Ectodermal cell (in vitro differentiated cells): ENCODE results near the gene JPH2.

Experiments
- H3K27ac ChIP-seq: 2 replicates; pipeline ENCODE4 v1.7.0; 2013; ENCODE audit warnings: mild to moderate bottlenecking, low read depth, low read length; ENCODE audit not compliant: insufficient read depth, poor library complexity, severe bottlenecking
- H3K27me3 ChIP-seq: 2 replicates; pipeline ENCODE4 v1.7.0; 2013; ENCODE audit warnings: mild to moderate bottlenecking, low read length; ENCODE audit not compliant: insufficient read depth, control insufficient read depth, poor library complexity, severe bottlenecking
- H3K36me3 ChIP-seq: one replicate; pipeline ENCODE4 v1.7.0; 2013; ENCODE audit warnings: low read length; ENCODE audit not compliant: control insufficient read depth, insufficient read depth
- H3K4me1 ChIP-seq: one replicate; pipeline ENCODE4 v1.7.0; 2013; ENCODE audit warnings: low read length; ENCODE audit not compliant: control insufficient read depth, insufficient read depth
- H3K4me3 ChIP-seq: 2 replicates; pipeline ENCODE4 v1.7.0; 2013; ENCODE audit warnings: low read depth, low read length, control low read depth; ENCODE audit not compliant: insufficient read depth
- H3K9me3 ChIP-seq: 2 replicates; pipeline ENCODE4 v1.7.0; 2013; ENCODE audit warnings: mild to moderate bottlenecking, low read length, moderate library complexity; ENCODE audit not compliant: control insufficient read depth
- WGBS, 2 experiments: methylation state at CpG; one replicate each; pipeline ENCODE4 v1.1.7; 2013; ENCODE audit warnings: missing lambda C conversion rate in 2 of 2; 5-methylcytosine and 5-hydroxymethylcytosine counted together

The JPH2 gene

DNA sequence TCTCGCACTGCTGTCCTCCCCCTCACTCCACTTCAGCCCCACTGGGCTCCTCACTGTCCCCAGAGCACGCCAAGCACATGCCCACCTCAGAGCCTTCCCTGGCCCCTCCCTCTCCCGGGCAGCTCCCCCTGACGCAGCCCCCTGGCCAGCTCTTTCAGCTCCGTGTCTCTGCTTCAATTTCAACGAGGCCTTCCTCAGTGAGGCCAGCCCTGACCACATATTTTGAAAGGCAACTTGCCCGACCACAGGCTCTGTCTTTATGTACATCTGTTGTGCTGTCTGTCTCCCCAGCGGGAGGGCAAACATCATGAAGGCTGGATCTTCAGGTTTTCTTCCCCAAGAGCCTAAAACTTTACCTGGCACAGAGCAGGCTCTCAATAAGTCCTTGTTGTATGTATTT, 44.6 kb downstream of the JPH2 start:
- H3K4me3 ChIP-seq, result no peak overlapping the region
- no peaks in the 10 kb centered on the region for H3K9me3 ChIP-seq
- no peaks in the 10 kb centered on the region for H3K27me3 ChIP-seq
- H3K36me3 ChIP-seq, result no peaks in the 10 kb centered on the region
- H3K4me1 ChIP-seq, result peaks cover 4% of the 10 kb centered on the region
- WGBS, 2 experiments, result 59 to 60% methylated on average over 8 of the region's 8 CpGs
- H3K27ac ChIP-seq, result no peak overlapping the region

GRCh38 chr20:44141873-44142272, 45.1 kb downstream of the JPH2 start:
- no peaks in the 10 kb centered on the region for H3K9me3 ChIP-seq
- peaks cover 8% of the 10 kb centered on the region for H3K4me1 ChIP-seq
- 93 to 94% methylated on average over 6 of the region's 6 CpGs for WGBS, 2 experiments
- H3K36me3 ChIP-seq, result no peaks in the 10 kb centered on the region
- no peaks in the 10 kb centered on the region for H3K27me3 ChIP-seq
- H3K27ac ChIP-seq, result no peak overlapping the region
- H3K4me3 ChIP-seq, result no peak overlapping the region

DNA sequence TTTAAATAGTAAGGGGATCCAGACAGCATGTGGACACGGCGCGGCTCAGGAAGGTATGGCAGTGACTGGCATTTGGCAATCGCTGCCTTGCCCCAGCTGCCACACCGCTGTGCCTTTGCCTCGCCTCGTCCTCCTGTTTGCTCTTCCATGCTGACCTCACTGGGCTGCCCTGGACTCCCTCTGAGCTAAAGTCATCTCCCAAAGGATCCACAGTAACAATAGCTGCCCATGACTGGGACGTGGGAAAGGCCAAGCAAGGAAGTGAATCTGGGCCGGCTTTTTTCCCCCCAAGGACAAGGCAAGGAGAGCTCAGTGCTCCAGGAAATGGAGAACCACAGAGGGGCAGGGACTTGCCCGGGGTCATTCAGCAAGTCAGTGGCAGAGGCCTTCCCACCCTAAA, 48.1 kb downstream of the JPH2 start:
- H3K27ac ChIP-seq, result no peak overlapping the region

DNA sequence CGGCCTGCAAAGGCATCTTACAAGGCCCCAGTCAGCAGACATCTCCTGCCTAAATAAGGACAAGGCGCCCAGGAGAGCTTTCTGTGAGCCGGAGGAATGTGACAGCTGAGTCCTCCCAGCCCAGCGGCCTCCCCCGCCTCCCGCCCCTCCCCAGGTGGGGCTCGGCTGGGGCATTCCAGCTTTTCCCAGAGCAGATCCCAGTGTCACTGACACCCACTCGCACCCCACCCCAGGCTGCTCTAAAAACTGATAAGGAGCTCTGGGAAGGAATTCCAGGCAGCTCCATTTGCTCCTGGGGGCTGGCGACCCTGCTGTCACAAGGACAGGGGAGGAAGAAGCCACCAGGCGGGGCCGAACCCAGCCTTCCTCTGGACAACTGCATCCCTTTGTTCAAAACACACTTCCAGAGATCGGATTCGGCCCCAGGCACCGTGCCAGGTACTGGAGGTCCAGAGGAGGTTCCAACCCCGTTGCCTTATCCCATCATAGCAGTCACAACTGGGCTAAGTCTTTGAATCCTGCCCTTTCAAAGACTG, 49.7 kb downstream of the JPH2 start:
- no peak overlapping the region for H3K4me3 ChIP-seq
- H3K9me3 ChIP-seq, result no peaks in the 10 kb centered on the region
- peak overlapping the region; percentile 88 for H3K27ac ChIP-seq
- no peaks in the 10 kb centered on the region for H3K27me3 ChIP-seq
- WGBS, 2 experiments, result 14 to 15% methylated on average over 15 of the region's 15 CpGs
- peaks cover 11% of the 10 kb centered on the region for H3K4me1 ChIP-seq
- no peaks in the 10 kb centered on the region for H3K36me3 ChIP-seq

More for the DNA sequence above, 48.1 kb downstream of the JPH2 start:
- H3K9me3 ChIP-seq, result no peaks in the 10 kb centered on the region
- no peaks in the 10 kb centered on the region for H3K27me3 ChIP-seq
- no peaks in the 10 kb centered on the region for H3K36me3 ChIP-seq
- 87 to 91% methylated on average over 10 of the region's 10 CpGs for WGBS, 2 experiments
- H3K4me1 ChIP-seq, result peaks cover 11% of the 10 kb centered on the region
- H3K4me3 ChIP-seq, result no peak overlapping the region

- no peaks in the 10 kb centered on the region for H3K9me3 ChIP-seq
- 38 to 44% methylated on average over 7 of the region's 7 CpGs for WGBS, 2 experiments
- no peak overlapping the region for H3K27ac ChIP-seq
- no peaks in the 10 kb centered on the region for H3K36me3 ChIP-seq
- H3K4me1 ChIP-seq, result peaks cover 11% of the 10 kb centered on the region
- H3K27me3 ChIP-seq, result no peaks in the 10 kb centered on the region
- no peak overlapping the region for H3K4me3 ChIP-seq
Observed at GRCh38 chr20:44136579-44137265, 50.3 kb downstream of the JPH2 start.

- Histone ChIP-seq H3K9me3 (no peaks in the 10 kb centered on the region), H3K27ac (no peak overlapping the region), H3K4me1 (peaks cover 12% of the 10 kb centered on the region), H3K36me3 (no peaks in the 10 kb centered on the region), H3K27me3 (no peaks in the 10 kb centered on the region), H3K4me3 (no peak overlapping the region)
- 91 to 94% methylated on average over 8 of the region's 8 CpGs for WGBS, 2 experiments
Observed at GRCh38 chr20:44135417-44136204, 51.4 kb downstream of the JPH2 start.

GRCh38 chr20:44135012-44135412, 52.0 kb downstream of the JPH2 start:
- Histone ChIP-seq H3K4me1 (peaks cover 18% of the 10 kb centered on the region), H3K9me3 (no peaks in the 10 kb centered on the region), H3K27me3 (no peaks in the 10 kb centered on the region), H3K4me3 (no peak overlapping the region), H3K27ac (no peak overlapping the region), H3K36me3 (no peaks in the 10 kb centered on the region)
- WGBS, 2 experiments, result 90 to 95% methylated on average over 3 of the region's 3 CpGs

GRCh38 chr20:44133424-44133823, 53.6 kb downstream of the JPH2 start:
- H3K27me3 ChIP-seq, result no peaks in the 10 kb centered on the region
- H3K4me3 ChIP-seq, result no peak overlapping the region
- H3K27ac ChIP-seq, result no peak overlapping the region
- no peaks in the 10 kb centered on the region for H3K9me3 ChIP-seq
- H3K4me1 ChIP-seq, result peaks cover 18% of the 10 kb centered on the region
- H3K36me3 ChIP-seq, result no peaks in the 10 kb centered on the region
- 85 to 88% methylated on average over 3 of the region's 4 CpGs for WGBS, 2 experiments

DNA sequence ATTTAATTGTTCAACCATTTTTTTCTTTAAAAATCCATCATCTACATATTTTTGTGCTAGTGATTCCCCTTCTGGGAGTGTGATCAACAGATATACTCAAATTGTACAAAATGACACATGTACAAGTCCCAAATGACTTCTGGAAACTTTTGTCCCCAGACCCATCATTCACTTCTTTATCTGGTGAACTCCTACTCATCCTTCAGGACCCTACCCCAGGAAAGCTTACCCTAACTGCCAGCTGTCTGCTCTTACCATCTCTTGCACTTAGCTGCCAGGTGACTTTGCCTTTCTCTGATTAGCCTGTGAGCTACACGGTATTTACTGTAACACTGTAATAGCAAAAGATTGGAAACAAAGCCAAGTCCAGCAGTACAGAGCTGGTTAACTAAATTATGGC, 55.3 kb downstream of the JPH2 start:
- Histone ChIP-seq H3K4me3 (no peak overlapping the region), H3K27ac (no peak overlapping the region)
- WGBS, 2 experiments, result 92 to 100% methylated on average over 1 of the region's 1 CpG

DNA sequence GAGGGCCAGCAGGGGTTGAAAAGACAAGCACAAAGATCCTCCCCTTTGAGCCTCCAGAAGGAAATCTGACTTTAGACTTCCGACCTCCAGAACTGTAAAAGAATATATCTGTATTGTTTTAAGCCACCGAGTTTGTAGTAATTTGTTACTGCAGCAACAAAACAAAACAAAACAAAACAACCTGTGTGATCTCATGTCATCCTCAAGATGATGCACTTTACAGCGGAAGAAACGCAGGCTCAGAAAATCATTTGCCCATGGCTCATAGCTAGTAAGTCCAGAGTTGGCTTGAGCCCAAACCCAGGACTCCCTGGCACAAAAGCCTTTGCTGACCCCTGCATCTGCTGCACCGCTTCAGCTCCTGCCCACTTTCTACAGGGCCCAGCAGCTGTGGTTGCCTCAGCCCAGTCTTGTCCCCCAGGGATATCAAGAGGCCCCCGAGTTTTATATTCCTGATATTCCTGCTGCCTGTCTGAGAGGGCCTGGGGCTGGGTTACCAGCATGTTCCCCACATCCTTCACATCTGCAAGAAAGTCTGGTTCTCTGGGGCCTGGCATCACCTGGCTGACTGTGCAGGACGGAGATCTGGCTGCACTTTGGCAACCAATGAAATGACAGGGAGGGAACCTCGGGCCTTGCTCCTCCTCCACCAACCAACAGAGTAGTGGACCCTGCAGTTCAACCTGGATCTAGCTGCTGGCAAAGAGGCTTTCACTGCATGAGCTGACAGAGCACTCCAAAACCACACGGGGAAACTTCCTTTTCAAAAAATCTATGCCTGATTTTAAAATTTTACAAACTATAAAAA, 56.9 kb downstream of the JPH2 start:
- no peaks in the 10 kb centered on the region for H3K36me3 ChIP-seq
- H3K27ac ChIP-seq, result no peak overlapping the region
- WGBS, 2 experiments, result 83 to 86% methylated on average over 9 of the region's 9 CpGs
- H3K4me1 ChIP-seq, result peaks cover 7% of the 10 kb centered on the region
- H3K27me3 ChIP-seq, result no peaks in the 10 kb centered on the region
- no peak overlapping the region for H3K4me3 ChIP-seq
- H3K9me3 ChIP-seq, result no peaks in the 10 kb centered on the region

More for the DNA sequence above, 55.3 kb downstream of the JPH2 start:
- peaks cover 9% of the 10 kb centered on the region for H3K4me1 ChIP-seq
- no peaks in the 10 kb centered on the region for H3K9me3 ChIP-seq
- no peaks in the 10 kb centered on the region for H3K36me3 ChIP-seq
- no peaks in the 10 kb centered on the region for H3K27me3 ChIP-seq
